HepG2 (cell line): Measurements from ENCODE around the gene FTSJ1. TPM values are rescaled to one million over a fixed set of nuclear protein-coding genes. Genes with fewer than 3 reads are reported as not detected.
A peak's percentile ranks its signal among the peaks of the same experiment; 100 is the strongest.

ENCODE experiments used
- ELF3 ChIP-seq: IDR thresholded peaks from 2 replicates; pipeline ENCODE4 v1.6.1; 2016; ENCODE audit warnings: missing genetic modification reagents, missing compliant biosample characterization
- FOXA3 ChIP-seq: IDR thresholded peaks from 2 replicates; pipeline ENCODE4 v1.6.1; 2016; ENCODE audit warnings: missing genetic modification reagents, missing compliant biosample characterization
- GPBP1L1 ChIP-seq: sonication (generic); formaldehyde crosslinking; IDR thresholded peaks from 2 replicates; pipeline ENCODE4 v1.5.0; 2020; ENCODE audit warnings: mild to moderate bottlenecking, missing genetic modification reagents
- KDM1A ChIP-seq: IDR thresholded peaks from 2 replicates; pipeline ENCODE4 v1.6.1; 2016; ENCODE audit warnings: missing compliant biosample characterization
- NFKB2 ChIP-seq: sonication (generic); formaldehyde crosslinking; IDR thresholded peaks from 2 replicates; pipeline ENCODE4 v1.4.0; 2020; ENCODE audit warnings: missing genetic modification reagents, borderline replicate concordance
- RBFOX2 ChIP-seq: fragments of 200-400 bp; formaldehyde crosslinking; IDR thresholded peaks from 2 replicates; pipeline ENCODE4 v1.6.1; 2017; ENCODE audit warnings: low read depth, mild to moderate bottlenecking, low read length
- RFXANK ChIP-seq: IDR thresholded peaks from 2 replicates; pipeline ENCODE4 v1.6.1; 2016
- ZBED4 ChIP-seq: sonication (generic); formaldehyde crosslinking; IDR thresholded peaks from 2 replicates; pipeline ENCODE4 v1.4.0; 2020; ENCODE audit warnings: missing genetic modification reagents, borderline replicate concordance
- ZNF10 ChIP-seq: sonication (generic); formaldehyde crosslinking; IDR thresholded peaks from 2 replicates; pipeline ENCODE4 v1.4.0; 2020; ENCODE audit warnings: mild to moderate bottlenecking, low read depth, missing genetic modification reagents, borderline replicate concordance
- ZNF644 ChIP-seq: IDR thresholded peaks from 2 replicates; pipeline ENCODE4 v1.6.1; 2016; ENCODE audit warnings: low read depth
- ZNF670 ChIP-seq: sonication (generic); formaldehyde crosslinking; IDR thresholded peaks from 2 replicates; pipeline ENCODE4 v1.8.0; 2022; ENCODE audit warnings: mild to moderate bottlenecking, missing genetic modification reagents, borderline replicate concordance
- polyA plus RNA-seq, 8 experiments: library from polyadenylated mRNA; depleted of rRNA in 3 of 8; stranded (reverse) in 7 of 8; unstranded in 1 of 8; fragments of >200 nt; fragmentation: Illumina TruSeq in 4 of 8; extraction: Trizol in 4 of 8; gene quantifications; 2 replicates each; pipeline versions ENCODE4 v1.2.1 to v1.2.3, GENCODE V29; 2011 to 2016; ENCODE audit warnings: low read depth in 4 of 8, missing spikeins in 1 of 8, mixed read lengths in 1 of 8; ENCODE audit not compliant: insufficient read depth in 1 of 8
- total RNA-seq, 5 experiments: library from RNA; depleted of rRNA; stranded (reverse); fragments of >200 nt; fragmentation: Illumina TruSeq; extraction: Trizol; gene quantifications; 2 replicates each; pipeline ENCODE4 v1.2.3, GENCODE V29; 2016; ENCODE audit warnings: low read depth in 1 of 5
- TF ChIP-seq, protein P1 (sequence below): sonication (generic); formaldehyde crosslinking; IDR thresholded peaks from one replicate; pipeline ENCODE4 v1.5.1; 2020; ENCODE audit warnings: mild to moderate bottlenecking, missing genetic modification reagents; ENCODE audit errors: not compliant biosample characterization

FTSJ1 gene
- total and polyA plus RNA-seq, 2 of the 13 experiments (the other 11 are each of a cell fraction or from before 2014, with no cell fraction given), result 30.3 to 37.9 TPM

DNA sequence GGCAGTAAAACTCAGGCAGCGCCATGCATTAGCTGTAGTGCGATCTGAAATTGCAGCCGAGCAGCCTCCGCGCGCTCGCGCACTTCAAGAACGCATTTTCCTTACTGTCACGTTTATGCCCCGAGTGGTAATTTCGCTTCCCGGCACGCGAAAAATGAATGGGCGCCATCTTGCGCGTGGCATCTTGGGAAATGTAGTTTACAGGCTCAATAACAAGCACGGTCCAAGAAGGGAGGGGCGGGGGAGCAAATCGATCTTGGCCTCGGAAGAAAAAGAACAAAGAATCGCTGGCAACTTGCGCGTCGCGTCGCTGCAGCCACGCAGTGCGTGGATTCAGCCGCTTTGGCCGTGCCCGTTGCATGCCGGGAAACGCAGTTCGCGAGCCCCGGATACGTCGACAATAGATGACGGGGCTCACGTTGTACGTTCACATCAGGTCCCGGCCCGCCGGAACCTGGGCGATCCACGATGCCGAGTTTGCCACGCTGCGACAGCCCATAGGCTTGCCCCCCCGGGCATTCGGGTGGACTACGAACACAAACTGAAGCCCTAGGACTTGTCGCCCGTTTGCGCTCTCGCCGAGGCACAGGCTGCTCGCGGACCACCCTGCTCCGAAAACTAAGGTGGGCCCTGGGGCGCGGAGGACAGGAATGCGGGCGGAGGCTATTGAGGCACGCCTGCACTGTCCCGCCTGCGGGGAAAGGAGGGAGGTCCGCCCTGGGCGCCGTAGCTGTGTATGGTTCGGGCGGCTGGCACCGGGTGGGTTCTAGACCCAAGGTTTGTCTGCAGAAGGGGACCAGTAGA lies at the start of gene FTSJ1 (continued):
- TF ChIP-seq, protein P1, sequence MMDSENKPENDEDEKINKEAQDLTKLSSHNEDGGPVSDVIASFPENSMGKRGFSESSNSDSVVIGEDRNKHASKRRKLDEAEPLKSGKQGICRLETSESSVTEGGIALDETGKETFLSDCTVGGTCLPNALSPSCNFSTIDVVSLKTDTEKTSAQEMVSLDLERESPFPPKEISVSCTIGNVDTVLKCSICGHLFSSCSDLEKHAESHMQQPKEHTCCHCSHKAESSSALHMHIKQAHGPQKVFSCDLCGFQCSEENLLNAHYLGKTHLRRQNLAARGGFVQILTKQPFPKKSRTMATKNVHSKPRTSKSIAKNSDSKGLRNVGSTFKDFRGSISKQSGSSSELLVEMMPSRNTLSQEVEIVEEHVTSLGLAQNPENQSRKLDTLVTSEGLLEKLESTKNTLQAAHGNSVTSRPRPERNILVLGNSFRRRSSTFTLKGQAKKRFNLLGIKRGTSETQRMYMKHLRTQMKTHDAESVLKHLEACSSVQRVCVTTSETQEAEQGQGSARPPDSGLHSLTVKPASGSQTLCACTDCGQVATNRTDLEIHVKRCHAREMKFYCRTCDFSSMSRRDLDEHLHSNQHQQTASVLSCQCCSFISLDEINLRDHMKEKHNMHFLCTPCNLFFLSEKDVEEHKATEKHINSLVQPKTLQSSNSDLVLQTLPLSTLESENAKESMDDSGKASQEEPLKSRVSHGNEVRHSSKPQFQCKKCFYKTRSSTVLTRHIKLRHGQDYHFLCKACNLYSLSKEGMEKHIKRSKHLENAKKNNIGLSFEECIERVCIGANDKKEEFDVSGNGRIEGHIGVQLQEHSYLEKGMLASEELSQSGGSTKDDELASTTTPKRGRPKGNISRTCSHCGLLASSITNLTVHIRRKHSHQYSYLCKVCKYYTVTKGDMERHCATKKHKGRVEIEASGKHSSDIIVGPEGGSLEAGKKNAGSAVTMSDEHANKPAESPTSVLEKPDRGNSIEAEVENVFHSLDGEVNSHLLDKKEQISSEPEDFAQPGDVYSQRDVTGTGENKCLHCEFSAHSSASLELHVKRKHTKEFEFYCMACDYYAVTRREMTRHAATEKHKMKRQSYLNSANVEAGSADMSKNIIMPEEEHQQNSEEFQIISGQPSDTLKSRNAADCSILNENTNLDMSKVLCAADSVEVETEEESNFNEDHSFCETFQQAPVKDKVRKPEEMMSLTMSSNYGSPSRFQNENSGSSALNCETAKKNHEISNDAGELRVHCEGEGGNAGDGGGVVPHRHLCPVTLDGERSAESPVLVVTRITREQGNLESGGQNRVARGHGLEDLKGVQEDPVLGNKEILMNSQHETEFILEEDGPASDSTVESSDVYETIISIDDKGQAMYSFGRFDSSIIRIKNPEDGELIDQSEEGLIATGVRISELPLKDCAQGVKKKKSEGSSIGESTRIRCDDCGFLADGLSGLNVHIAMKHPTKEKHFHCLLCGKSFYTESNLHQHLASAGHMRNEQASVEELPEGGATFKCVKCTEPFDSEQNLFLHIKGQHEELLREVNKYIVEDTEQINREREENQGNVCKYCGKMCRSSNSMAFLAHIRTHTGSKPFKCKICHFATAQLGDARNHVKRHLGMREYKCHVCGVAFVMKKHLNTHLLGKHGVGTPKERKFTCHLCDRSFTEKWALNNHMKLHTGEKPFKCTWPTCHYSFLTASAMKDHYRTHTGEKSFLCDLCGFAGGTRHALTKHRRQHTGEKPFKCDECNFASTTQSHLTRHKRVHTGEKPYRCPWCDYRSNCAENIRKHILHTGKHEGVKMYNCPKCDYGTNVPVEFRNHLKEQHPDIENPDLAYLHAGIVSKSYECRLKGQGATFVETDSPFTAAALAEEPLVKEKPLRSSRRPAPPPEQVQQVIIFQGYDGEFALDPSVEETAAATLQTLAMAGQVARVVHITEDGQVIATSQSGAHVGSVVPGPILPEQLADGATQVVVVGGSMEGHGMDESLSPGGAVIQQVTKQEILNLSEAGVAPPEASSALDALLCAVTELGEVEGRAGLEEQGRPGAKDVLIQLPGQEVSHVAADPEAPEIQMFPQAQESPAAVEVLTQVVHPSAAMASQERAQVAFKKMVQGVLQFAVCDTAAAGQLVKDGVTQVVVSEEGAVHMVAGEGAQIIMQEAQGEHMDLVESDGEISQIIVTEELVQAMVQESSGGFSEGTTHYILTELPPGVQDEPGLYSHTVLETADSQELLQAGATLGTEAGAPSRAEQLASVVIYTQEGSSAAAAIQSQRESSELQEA (CRISPR knock-in tag), result no peak
- no peak for TF ChIP-seq GPBP1L1 (CRISPR knock-in tag)
- TF ChIP-seq ZNF10 (CRISPR knock-in tag), result no peak
- no peak for TF ChIP-seq KDM1A (CRISPR knock-in tag)
- TF ChIP-seq ZNF670, result no peak
- TF ChIP-seq RBFOX2, result peak; percentile 74
- no peak for TF ChIP-seq FOXA3 (CRISPR knock-in tag)
- TF ChIP-seq ELF3 (CRISPR knock-in tag), result no peak
- TF ChIP-seq ZBED4 (CRISPR knock-in tag), result peak; percentile 64; the same call in 1 of the 2 replicates
- no peak for TF ChIP-seq ZNF644 (CRISPR knock-in tag)
- TF ChIP-seq NFKB2 (CRISPR knock-in tag), result no peak; the same call in 1 of the 2 replicates
- TF ChIP-seq RFXANK, result no peak
